GM12874 (cell line): ENCODE measurements around the gene MDK.
A peak's percentile ranks its signal among the peaks of the same experiment; 100 is the strongest.

Source experiments
- CTCF ChIP-seq: IDR thresholded peaks from 2 replicates; pipeline ENCODE4 v1.5.1; 2011; ENCODE audit warnings: low read depth, mild to moderate bottlenecking, control low read depth, low read length, moderate library complexity; ENCODE audit not compliant: insufficient read depth

Gene MDK

GRCh38 chr11:46364056-46364455 is 17.4 kb upstream of the MDK start:
- TF ChIP-seq CTCF = no peak

- TF ChIP-seq CTCF = no peak
These were observed 16.7 kb upstream of the MDK start for GRCh38 chr11:46364791-46365190.

GRCh38 chr11:46366260-46366659 is 15.2 kb upstream of the MDK start:
- no peak for TF ChIP-seq CTCF

- no peak for TF ChIP-seq CTCF
These were observed 14.8 kb upstream of the MDK start for GRCh38 chr11:46366661-46367161.

GRCh38 chr11:46367244-46367915 is 14.1 kb upstream of the MDK start:
- peak; percentile 97 for TF ChIP-seq CTCF

GRCh38 chr11:46367916-46368267 is 13.6 kb upstream of the MDK start:
- TF ChIP-seq CTCF = no peak

GRCh38 chr11:46369458-46370152 is 11.9 kb upstream of the MDK start:
- peak; percentile 99 for TF ChIP-seq CTCF
